C4-2B (cell line): Measurements from ENCODE around the gene GLI3.

Experiments
- H3K27ac ChIP-seq: fragments of 450-650 bp; 2 replicates; pipeline ENCODE4 v1.5.1; 2017
- CTCF ChIP-seq: fragments of 450-650 bp; conservative IDR thresholded peaks from 2 replicates; pipeline ENCODE4 v1.5.1; 2017; ENCODE audit warnings: mild to moderate bottlenecking
- ZFX ChIP-seq: fragments of 450-650 bp; IDR thresholded peaks from 2 replicates; pipeline ENCODE4 v1.6.1; 2017

GLI3 gene

GRCh38 chr7:42105554-42106358, 131.3 kb downstream of the GLI3 start:
- TF ChIP-seq CTCF (no peak), ZFX (no peak)
- H3K27ac ChIP-seq: no peak overlapping the region

GRCh38 chr7:42104694-42105093, 132.3 kb downstream of the GLI3 start:
- H3K27ac ChIP-seq: no peak overlapping the region
- TF ChIP-seq ZFX (no peak), CTCF (no peak)

GRCh38 chr7:42104231-42104630, 132.8 kb downstream of the GLI3 start:
- no peak for TF ChIP-seq CTCF
- TF ChIP-seq ZFX: no peak
- no peak overlapping the region for H3K27ac ChIP-seq

- no peak overlapping the region for H3K27ac ChIP-seq
- TF ChIP-seq CTCF (no peak), ZFX (no peak)
Measured at GRCh38 chr7:42103456-42103855, 133.6 kb downstream of the GLI3 start.

- H3K27ac ChIP-seq: no peak overlapping the region
- TF ChIP-seq ZFX (no peak), CTCF (no peak)
Measured at GRCh38 chr7:42103020-42103419, 134.0 kb downstream of the GLI3 start.

GRCh38 chr7:42102301-42102700, 134.7 kb downstream of the GLI3 start:
- no peak for TF ChIP-seq CTCF
- no peak for TF ChIP-seq ZFX

GRCh38 chr7:42100156-42100508, 136.9 kb downstream of the GLI3 start:
- H3K27ac ChIP-seq: no peak overlapping the region

More at GRCh38 chr7:42102301-42102700, 134.7 kb downstream of the GLI3 start:
- H3K27ac ChIP-seq: no peak overlapping the region

More at GRCh38 chr7:42100156-42100508, 136.9 kb downstream of the GLI3 start:
- TF ChIP-seq CTCF (no peak), ZFX (no peak)
